Adrenal gland (tissue), 12 donors: ENCODE measurements around the gene CCDC63. TPM values are rescaled to one million over a fixed set of nuclear protein-coding genes. Genes with fewer than 3 reads are reported as not detected.

Experiments
- DNase-seq, 7 donors: peaks; one replicate each; pipeline ENCODE4 v3.0.0-alpha.2; 2019 to 2020
- H3K27ac ChIP-seq, 5 donors: fragments of 200-600 bp; sonication (generic) in 4 of 5; 1 replicate in 3 of 5; 2 replicates in 2 of 5; pipeline versions ENCODE4 v1.5.1 to v1.8.0; 2016 to 2020; ENCODE audit warnings: mild to moderate bottlenecking in 1 of 5
- H3K27me3 ChIP-seq: fragments of 200-600 bp; 2 replicates; pipeline ENCODE4 v1.8.0; 2021
- H3K36me3 ChIP-seq, 2 donors: fragments of 200-600 bp; replicated peaks in 1 of 2; 1 replicate in 1 of 2; 2 replicates in 1 of 2; pipeline versions ENCODE4 v1.5.1 to v1.8.0; 2018 to 2022
- H3K4me1 ChIP-seq, 2 donors: fragments of 200-600 bp; replicated peaks in 1 of 2; 1 replicate in 1 of 2; 2 replicates in 1 of 2; pipeline versions ENCODE4 v1.5.1 to v1.8.0; 2018 to 2021
- H3K4me3 ChIP-seq, 4 donors: fragments of 200-600 bp; sonication (generic) in 3 of 4; one replicate each; pipeline ENCODE4 v1.5.1; 2016 to 2018
- H3K9me3 ChIP-seq, 3 donors: fragments of 200-600 bp; sonication (generic) in 1 of 3; replicated peaks in 1 of 3; 1 replicate in 2 of 3; 2 replicates in 1 of 3; pipeline versions ENCODE4 v1.5.1 to v1.8.0; 2016 to 2021
- POLR2A ChIP-seq, 2 donors: fragments of 450-650 bp; IDR thresholded peaks; one replicate each; pipeline ENCODE4 v1.6.1; 2017; ENCODE audit warnings: antibody characterized with exemption in 2 of 2, mild to moderate bottlenecking in 2 of 2, moderate library complexity in 1 of 2
- WGBS, 4 donors: extraction: QIAGEN DNeasy Blood & Tissue Kit in 2 of 4; methylation state at CpG; one replicate each; pipeline versions ENCODE4 v1.1.5 to v1.1.7; 2013 to 2017; 5-methylcytosine and 5-hydroxymethylcytosine counted together
- intact Hi-C, 2 donors: fragments of 100-400 bp; cut with DNase I; formaldehyde crosslinking; loops; one replicate each; pipeline versions ENCODE4 v1.14.1 to v1.15.0; 2022 to 2023
- polyA plus RNA-seq, 3 donors: library from polyadenylated mRNA; stranded (reverse); fragments of 200-250 nt in 2 of 3; fragments of 350-450 nt in 1 of 3; fragmentation: Illumina TruSeq in 1 of 3; extraction: RNeasy Lipid Tissue Mini Kit (QIAGEN cat#74804) in 1 of 3; gene quantifications; one replicate each; pipeline ENCODE4 v1.2.3, GENCODE V29; 2013 to 2014
- total RNA-seq, 9 donors: library from RNA; depleted of rRNA in 4 of 9; stranded (reverse); fragments of >200 nt in 4 of 9; fragments of 120-200 nt in 1 of 9; fragmentation: NEBNext Ultra II Directional in 1 of 9; extraction: Animal tissue kit (Norgen Biotek cat#: 25700) in 1 of 9; gene quantifications; one replicate each; pipeline versions ENCODE4 v1.1.0 to v1.2.4, GENCODE V29; 2013 to 2023
- TF ChIP-seq, protein P1 (sequence below), 6 experiments: fragments of 450-650 bp in 4 of 6; fragments of 200-600 bp in 2 of 6; sonication (generic) in 1 of 6; IDR thresholded peaks; 1 replicate in 5 of 6; 2 replicates in 1 of 6; pipeline versions ENCODE4 v1.5.1 to v1.8.0; 2016 to 2021; ENCODE audit warnings: antibody characterized with exemption in 6 of 6, mild to moderate bottlenecking in 2 of 6, moderate library complexity in 1 of 6
- donor health status: healthy with polysubstance abuse.
- donor health status: Bipolar disorder and iron deficiency.
- donor health status: DM: yes; HTN: yes; CAD: no.
- donor health status: DM: no; HTN: no; CAD: no.
- donor health status: DM: no; HTN: no; CAD: no.
- donor health status: DM: yes; HTN: yes; CAD: no.

The CCDC63 gene
- total and polyA plus RNA-seq, 12 donors, result not detected

DNA sequence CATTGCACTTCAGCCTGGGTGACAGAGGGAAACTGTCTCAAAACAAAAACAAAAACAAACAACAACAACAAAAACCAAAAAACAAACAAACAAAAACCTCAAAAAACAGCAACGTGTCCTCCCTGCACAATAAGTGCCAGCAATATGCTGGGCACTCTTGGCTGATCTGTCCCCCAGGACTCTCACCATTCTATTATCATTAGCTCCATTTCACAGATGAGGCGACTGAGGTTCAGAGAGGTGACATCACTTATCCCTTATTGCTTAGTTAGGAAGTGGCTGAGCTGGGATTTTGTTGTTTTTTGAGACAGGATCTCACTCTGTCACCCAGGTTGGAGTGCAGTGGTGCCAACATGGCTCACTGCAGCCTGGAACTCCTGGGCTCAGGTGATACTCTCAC, 33.0 kb upstream of the CCDC63 start:
- Histone ChIP-seq H3K27ac (no peak overlapping the region), H3K36me3 (no peaks in the 10 kb centered on the region), H3K9me3 (no peaks in the 10 kb centered on the region), H3K27me3 (no peaks in the 10 kb centered on the region), H3K4me1 (no peaks in the 10 kb centered on the region), H3K4me3 (no peak overlapping the region)
- TF ChIP-seq POLR2A (IDR thresholded peaks at IDR 0.05), result no peak
- TF ChIP-seq, protein P1, sequence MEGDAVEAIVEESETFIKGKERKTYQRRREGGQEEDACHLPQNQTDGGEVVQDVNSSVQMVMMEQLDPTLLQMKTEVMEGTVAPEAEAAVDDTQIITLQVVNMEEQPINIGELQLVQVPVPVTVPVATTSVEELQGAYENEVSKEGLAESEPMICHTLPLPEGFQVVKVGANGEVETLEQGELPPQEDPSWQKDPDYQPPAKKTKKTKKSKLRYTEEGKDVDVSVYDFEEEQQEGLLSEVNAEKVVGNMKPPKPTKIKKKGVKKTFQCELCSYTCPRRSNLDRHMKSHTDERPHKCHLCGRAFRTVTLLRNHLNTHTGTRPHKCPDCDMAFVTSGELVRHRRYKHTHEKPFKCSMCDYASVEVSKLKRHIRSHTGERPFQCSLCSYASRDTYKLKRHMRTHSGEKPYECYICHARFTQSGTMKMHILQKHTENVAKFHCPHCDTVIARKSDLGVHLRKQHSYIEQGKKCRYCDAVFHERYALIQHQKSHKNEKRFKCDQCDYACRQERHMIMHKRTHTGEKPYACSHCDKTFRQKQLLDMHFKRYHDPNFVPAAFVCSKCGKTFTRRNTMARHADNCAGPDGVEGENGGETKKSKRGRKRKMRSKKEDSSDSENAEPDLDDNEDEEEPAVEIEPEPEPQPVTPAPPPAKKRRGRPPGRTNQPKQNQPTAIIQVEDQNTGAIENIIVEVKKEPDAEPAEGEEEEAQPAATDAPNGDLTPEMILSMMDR (IDR thresholded peaks at IDR 0.05), result no peak
- no peak for DNase-seq
- WGBS, 4 donors, result 67 to 81% (median 73%) methylated on average over 2 of the region's 2 CpGs
- intact Hi-C loops, result no loop called here

DNA sequence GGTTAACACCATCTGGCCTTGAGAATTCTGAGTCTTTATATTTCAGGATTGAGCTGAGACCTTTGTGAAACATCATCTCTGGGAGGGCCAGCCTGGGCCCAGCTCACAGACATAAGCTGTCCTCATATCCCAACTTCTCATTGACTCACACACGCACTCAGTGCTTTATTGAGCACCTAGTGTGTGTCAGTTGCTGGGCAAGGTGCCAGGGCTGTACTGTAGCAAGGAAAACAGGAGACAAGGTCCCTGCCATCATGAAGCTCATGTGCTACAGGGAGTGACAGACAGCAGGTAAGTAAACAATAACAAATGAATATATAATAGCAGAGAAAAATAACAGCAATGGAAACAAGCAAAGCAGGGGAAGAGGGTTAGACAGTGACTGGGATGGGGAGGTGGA, 30.5 kb upstream of the CCDC63 start:
- 69 to 92% (median 86%) methylated on average over 1 of the region's 1 CpG for WGBS, 4 donors
- no peaks in the 10 kb centered on the region for H3K27me3 ChIP-seq
- H3K4me3 ChIP-seq, result no peak overlapping the region
- H3K9me3 ChIP-seq, result no peaks in the 10 kb centered on the region
- intact Hi-C loops, result no loop called here
- no peak for DNase-seq
- H3K36me3 ChIP-seq, result no peaks in the 10 kb centered on the region
- no peaks in the 10 kb centered on the region for H3K4me1 ChIP-seq
- no peak overlapping the region for H3K27ac ChIP-seq
- TF ChIP-seq, protein P1 (IDR thresholded peaks at IDR 0.05), result no peak
- TF ChIP-seq POLR2A (IDR thresholded peaks at IDR 0.05), result no peak

DNA sequence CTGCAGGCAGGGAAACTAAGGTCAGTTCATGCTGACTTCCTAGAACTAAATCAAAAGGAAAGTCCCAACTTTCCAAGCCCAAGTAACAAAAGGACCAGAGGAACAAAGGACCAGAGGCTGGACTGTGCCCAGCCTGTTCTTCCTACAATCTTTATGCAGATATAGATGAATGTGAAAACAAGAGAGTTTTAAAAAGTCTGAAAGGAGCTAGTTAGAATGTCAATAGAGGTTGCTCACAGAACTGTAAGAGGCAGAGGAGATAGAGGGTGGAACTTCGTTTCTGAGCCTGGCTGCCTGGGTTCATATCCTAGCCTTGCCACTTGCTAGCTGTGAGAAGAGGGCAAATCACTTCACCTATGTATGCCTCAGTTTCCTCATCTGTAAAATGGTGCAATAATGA, 30.0 kb upstream of the CCDC63 start:
- no peaks in the 10 kb centered on the region for H3K9me3 ChIP-seq
- intact Hi-C loops, result no loop called here
- WGBS, 4 donors, result 60 to 69% (median 66%) methylated on average over 1 of the region's 1 CpG

DNA sequence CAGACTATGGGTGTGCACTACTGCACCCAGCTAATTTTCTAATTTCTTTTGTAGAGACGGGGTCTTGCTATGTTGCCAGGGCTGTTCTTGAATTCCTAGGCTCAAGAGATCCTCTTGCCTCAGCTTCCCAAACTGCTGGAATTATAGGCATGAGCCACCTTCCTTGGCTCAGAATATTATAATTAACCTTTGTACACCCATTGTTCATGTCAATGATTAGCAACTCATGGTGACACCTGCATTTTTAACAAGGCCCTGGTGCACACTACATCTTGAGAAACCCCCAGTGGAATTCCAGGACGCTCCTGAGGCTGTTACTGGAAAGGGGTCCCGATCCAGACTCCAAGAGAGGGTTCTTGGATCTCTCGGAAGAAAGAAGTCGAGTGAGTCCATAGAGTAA, 28.3 kb upstream of the CCDC63 start:
- no peaks in the 10 kb centered on the region for H3K9me3 ChIP-seq
- no peaks in the 10 kb centered on the region for H3K27me3 ChIP-seq
- no peaks in the 10 kb centered on the region for H3K4me1 ChIP-seq
- no peak overlapping the region for H3K27ac ChIP-seq
- no peak for TF ChIP-seq POLR2A (IDR thresholded peaks at IDR 0.05)
- TF ChIP-seq, protein P1 (IDR thresholded peaks at IDR 0.05), result no peak
- intact Hi-C loops, result no loop called here
- H3K36me3 ChIP-seq, result no peaks in the 10 kb centered on the region
- WGBS, 4 donors, result 92 to 96% (median 95%) methylated on average over 5 of the region's 5 CpGs
- H3K4me3 ChIP-seq, result no peak overlapping the region
- DNase-seq, result no peak

More for the DNA sequence above, 30.0 kb upstream of the CCDC63 start:
- Histone ChIP-seq H3K4me3 (no peak overlapping the region), H3K27me3 (no peaks in the 10 kb centered on the region), H3K4me1 (no peaks in the 10 kb centered on the region), H3K36me3 (no peaks in the 10 kb centered on the region), H3K27ac (no peak overlapping the region)
- TF ChIP-seq POLR2A (IDR thresholded peaks at IDR 0.05), result no peak
- DNase-seq, result no peak

DNA sequence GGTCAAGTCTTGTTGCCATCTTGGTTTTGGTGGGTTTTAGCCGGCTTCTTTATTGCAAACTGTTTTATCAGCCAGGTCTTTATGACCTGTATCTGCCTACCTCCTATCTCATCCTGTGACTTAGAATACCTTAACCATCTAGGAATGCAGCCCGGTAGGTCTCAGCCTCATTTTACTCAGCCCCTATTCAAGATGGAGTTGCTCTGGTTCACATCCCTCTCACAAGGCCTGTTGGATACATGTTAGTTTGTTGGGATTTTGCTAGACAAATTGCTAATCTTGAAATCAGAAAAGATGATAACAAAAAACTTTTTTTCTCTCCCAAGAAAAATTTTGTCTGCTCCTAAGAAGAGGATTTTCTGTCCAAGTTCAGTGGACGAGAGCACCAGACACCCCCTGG, 27.6 kb upstream of the CCDC63 start:
- no peaks in the 10 kb centered on the region for H3K9me3 ChIP-seq
- H3K4me3 ChIP-seq, result no peak overlapping the region
- H3K36me3 ChIP-seq, result no peaks in the 10 kb centered on the region
- no peak for TF ChIP-seq POLR2A (IDR thresholded peaks at IDR 0.05)
- TF ChIP-seq, protein P1 (IDR thresholded peaks at IDR 0.05), result no peak
- 93 to 99% (median 97%) methylated on average over 3 of the region's 3 CpGs for WGBS, 4 donors
- H3K4me1 ChIP-seq, result no peaks in the 10 kb centered on the region
- no peak overlapping the region for H3K27ac ChIP-seq
- DNase-seq, result no peak
- H3K27me3 ChIP-seq, result no peaks in the 10 kb centered on the region
- intact Hi-C loops, result no loop called here
